Heart left ventricle (tissue), 13 donors: ENCODE data around the gene SENP5.

ENCODE experiments used
- POLR2A ChIP-seq, 2 donors: fragments of 450-650 bp; IDR thresholded peaks; one replicate each; pipeline ENCODE4 v1.6.1; 2017; ENCODE audit warnings: antibody characterized with exemption in 2 of 2, mild to moderate bottlenecking in 2 of 2, moderate library complexity in 2 of 2
- TF ChIP-seq, protein P1 (sequence below), 12 donors: fragments of 200-600 bp; sonication (generic) in 4 of 12; IDR thresholded peaks; one replicate each; pipeline versions ENCODE4 v1.5.0 to v1.8.0; 2018 to 2022; ENCODE audit warnings: antibody characterized with exemption in 12 of 12, mild to moderate bottlenecking in 5 of 12
- donor health status: ischemic (EF 13 %, LVEDD 7.1; RV severe dilation, severe dysfunction).
- donor health status: DM: no; HTN: yes; CAD: no.
- donor health status: DM: no; HTN: no; CAD: no.
- donor health status: ischemic (EF 25% LVEDD 6.9; RV normal size, moderate dysfunction).
- donor health status: ischemic (EF 25% LVEDD 5.7; RV mildly dilated, moderate dysfunction).
- donor health status: ischemic (EF 35%, LVEDD 5.7; RV mildly dilated, moderate dysfunction).
- donor health status: nonischemic (EF 11% LVEDD 7.7; RV severe dilation, severe dysfunction).
- donor health status: DM: yes; HTN: yes; CAD: no.
- donor health status: PGD.
- donor health status: ischemic (EF 29% LVEDD 5.4; RV normal size, mild dysfunction).
- donor health status: nonischemic (EF 23%, LVEDD 6.1; RV moderate dilation, normal function).

DNA sequence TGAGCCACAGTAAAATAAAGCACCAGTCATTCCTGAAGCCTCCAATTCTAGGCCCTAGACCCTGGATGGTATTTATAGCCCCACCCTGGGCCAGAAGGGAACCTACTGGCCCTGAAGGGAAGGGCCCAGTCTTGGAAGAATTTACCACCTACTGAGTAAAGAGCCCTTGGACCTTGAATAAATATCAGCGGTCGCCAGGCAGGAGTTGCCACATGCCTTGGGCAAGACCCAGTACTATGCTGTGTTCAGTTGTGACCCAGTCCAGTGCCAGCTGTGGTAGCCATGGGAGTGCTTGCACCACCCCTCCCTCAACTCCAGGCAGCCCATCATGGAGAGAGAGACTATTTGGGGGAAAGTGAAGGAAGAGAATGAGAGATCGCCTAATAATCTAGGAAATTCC, 47.7 kb downstream of the SENP5 start:
- TF ChIP-seq, protein P1, sequence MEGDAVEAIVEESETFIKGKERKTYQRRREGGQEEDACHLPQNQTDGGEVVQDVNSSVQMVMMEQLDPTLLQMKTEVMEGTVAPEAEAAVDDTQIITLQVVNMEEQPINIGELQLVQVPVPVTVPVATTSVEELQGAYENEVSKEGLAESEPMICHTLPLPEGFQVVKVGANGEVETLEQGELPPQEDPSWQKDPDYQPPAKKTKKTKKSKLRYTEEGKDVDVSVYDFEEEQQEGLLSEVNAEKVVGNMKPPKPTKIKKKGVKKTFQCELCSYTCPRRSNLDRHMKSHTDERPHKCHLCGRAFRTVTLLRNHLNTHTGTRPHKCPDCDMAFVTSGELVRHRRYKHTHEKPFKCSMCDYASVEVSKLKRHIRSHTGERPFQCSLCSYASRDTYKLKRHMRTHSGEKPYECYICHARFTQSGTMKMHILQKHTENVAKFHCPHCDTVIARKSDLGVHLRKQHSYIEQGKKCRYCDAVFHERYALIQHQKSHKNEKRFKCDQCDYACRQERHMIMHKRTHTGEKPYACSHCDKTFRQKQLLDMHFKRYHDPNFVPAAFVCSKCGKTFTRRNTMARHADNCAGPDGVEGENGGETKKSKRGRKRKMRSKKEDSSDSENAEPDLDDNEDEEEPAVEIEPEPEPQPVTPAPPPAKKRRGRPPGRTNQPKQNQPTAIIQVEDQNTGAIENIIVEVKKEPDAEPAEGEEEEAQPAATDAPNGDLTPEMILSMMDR (IDR thresholded peaks at IDR 0.05) = no peak
- no peak for TF ChIP-seq POLR2A (IDR thresholded peaks at IDR 0.05)
